Endothelial cell of umbilical vein (primary cell): ENCODE measurements around the gene PLCG2. TPM values are rescaled to one million over a fixed set of nuclear protein-coding genes. Genes with fewer than 3 reads are reported as not detected.

Source experiments
- BruUV-seq: library from RNA; stranded (reverse); fragments of 400-500 nt; replicated peaks from 2 replicates; lab custom pipeline; 2021; lab: Mats Ljungman, UMichigan
- CTCF ChIA-PET: fragments of 300-600, 350-600 bp; sonication (Branson Sonifier 250); formaldehyde crosslinking; loops from one replicate; lab custom pipeline; 2021; ENCODE audit warnings: antibody characterized with exemption, inconsistent platforms; lab: Charles Lee
- POLR2A ChIA-PET: fragments of 300-600, 350-600 bp; sonication (Branson Sonifier 250); formaldehyde crosslinking; loops from one replicate; lab custom pipeline; 2021; ENCODE audit warnings: antibody characterized with exemption, inconsistent platforms; lab: Charles Lee
- DNase-seq: peaks from one replicate; pipeline ENCODE4 v3.0.0-alpha.2; 2011; ENCODE audit warnings: low read depth, low spot score
- FAIRE-seq: peaks from 2 replicates; lab custom pipeline; 2011; peaks lifted over from hg19 to GRCh38; lab: Jason Lieb, UNC
- H2AFZ ChIP-seq: 2 replicates; pipeline ENCODE4 v1.6.0; 2012; ENCODE audit warnings: low read depth, low read length, control low read depth, inconsistent platforms
- H3K27ac ChIP-seq: 2 replicates; pipeline ENCODE4 v1.5.1; 2011; ENCODE audit warnings: low read depth, mild to moderate bottlenecking, control low read depth, low read length, moderate library complexity; ENCODE audit not compliant: insufficient read depth
- H3K27me3 ChIP-seq, 2 experiments: 2 replicates each; pipeline versions ENCODE4 v1.6.0 to v1.6.1; 2011; ENCODE audit warnings: low read length in 2 of 2, mixed read lengths in 1 of 2; ENCODE audit not compliant: control insufficient read depth in 2 of 2, insufficient read depth in 2 of 2
- H3K36me3 ChIP-seq, 2 experiments: 2 replicates in 1 of 2; 3 replicates in 1 of 2; pipeline ENCODE4 v1.5.1; 2011; ENCODE audit warnings: low read length in 2 of 2, mild to moderate bottlenecking in 1 of 2, moderate library complexity in 1 of 2; ENCODE audit not compliant: control insufficient read depth in 2 of 2, insufficient read depth in 2 of 2; ENCODE audit errors: extremely low read depth in 1 of 2
- H3K4me1 ChIP-seq: 3 replicates; pipeline ENCODE4 v1.5.1; 2011; ENCODE audit warnings: mild to moderate bottlenecking, low read length; ENCODE audit not compliant: control insufficient read depth, insufficient read depth; ENCODE audit errors: extremely low read depth
- H3K4me2 ChIP-seq: 2 replicates; pipeline ENCODE4 v1.6.1; 2011; ENCODE audit warnings: low read length, control low read depth, mixed read lengths; ENCODE audit not compliant: insufficient read depth
- H3K4me3 ChIP-seq, 3 experiments: fragments of 200-600 bp in 1 of 3; sonication (generic), shearing (Covaris generic) in 1 of 3; replicated peaks in 1 of 3; 2 replicates each; pipeline ENCODE4 v1.5.1; 2011 to 2016; ENCODE audit warnings: control low read depth in 3 of 3, low read length in 3 of 3, mild to moderate bottlenecking in 2 of 3, inconsistent platforms in 1 of 3, low read depth in 1 of 3, moderate library complexity in 1 of 3; ENCODE audit not compliant: insufficient read depth in 1 of 3
- H3K79me2 ChIP-seq: 2 replicates; pipeline ENCODE4 v1.6.0; 2012; ENCODE audit warnings: low read length, inconsistent platforms; ENCODE audit not compliant: control insufficient read depth, insufficient read depth
- H3K9ac ChIP-seq: replicated peaks from 2 replicates; pipeline ENCODE3; 2011; ENCODE audit warnings: low read length, control low read depth; ENCODE audit not compliant: insufficient read depth; ENCODE audit errors: extremely low read depth
- H3K9me1 ChIP-seq: replicated peaks from 3 replicates; pipeline ENCODE4 v1.6.0; 2011; ENCODE audit warnings: mild to moderate bottlenecking, low read length; ENCODE audit not compliant: control insufficient read depth, insufficient read depth; ENCODE audit errors: extremely low read depth
- H3K9me3 ChIP-seq: replicated peaks from 2 replicates; pipeline ENCODE4 v1.5.1; 2012; ENCODE audit warnings: low read length, inconsistent platforms; ENCODE audit not compliant: control insufficient read depth, insufficient read depth
- H4K20me1 ChIP-seq: replicated peaks from 2 replicates; pipeline ENCODE3; 2011; ENCODE audit warnings: mild to moderate bottlenecking, low read length; ENCODE audit not compliant: control insufficient read depth, insufficient read depth; ENCODE audit errors: extremely low read depth
- CTCF ChIP-seq, 2 donors: IDR thresholded peaks; 1 replicate in 1 of 2; 2 replicates in 1 of 2; pipeline ENCODE4 v1.5.1; 2011; ENCODE audit warnings: low read length in 2 of 2, mild to moderate bottlenecking in 2 of 2, moderate library complexity in 2 of 2, control low read depth in 1 of 2, inconsistent platforms in 1 of 2, low read depth in 1 of 2; ENCODE audit not compliant: insufficient read depth in 1 of 2; ENCODE audit errors: extremely low read depth in 1 of 2
- EZH2 ChIP-seq: IDR thresholded peaks from 2 replicates; pipeline ENCODE4 v1.6.1; 2012; ENCODE audit warnings: borderline replicate concordance, low read depth, mild to moderate bottlenecking, moderate library complexity, low read length, inconsistent platforms; ENCODE audit not compliant: severe bottlenecking
- FOS ChIP-seq: IDR thresholded peaks from 2 replicates; pipeline ENCODE4 v1.6.1; 2011; ENCODE audit warnings: mild to moderate bottlenecking, low read length, moderate library complexity, borderline replicate concordance; ENCODE audit not compliant: insufficient read depth
- GATA2 ChIP-seq: IDR thresholded peaks from 2 replicates; pipeline ENCODE4 v1.7.0; 2011; ENCODE audit warnings: low read depth, mild to moderate bottlenecking, moderate library complexity, mixed read lengths, low read length; ENCODE audit not compliant: insufficient read length, insufficient read depth
- JUN ChIP-seq: IDR thresholded peaks from 2 replicates; pipeline ENCODE4 v1.6.1; 2011; ENCODE audit warnings: borderline replicate concordance, low read depth; ENCODE audit not compliant: insufficient read length, insufficient read depth
- MAX ChIP-seq: IDR thresholded peaks from 2 replicates; pipeline ENCODE4 v1.6.1; 2011; ENCODE audit not compliant: insufficient read depth, insufficient read length
- MYC ChIP-seq: IDR thresholded peaks from one replicate; pipeline ENCODE4 v1.6.1; 2011; ENCODE audit warnings: mild to moderate bottlenecking, low read depth, low read length
- POLR2A ChIP-seq: IDR thresholded peaks from 2 replicates; pipeline ENCODE4 v1.6.1; 2012; ENCODE audit warnings: low read depth, mild to moderate bottlenecking, control low read depth, low read length
- POLR2AphosphoS5 ChIP-seq: IDR thresholded peaks from 2 replicates; pipeline ENCODE4 v1.6.1; 2012; ENCODE audit warnings: low read depth, mild to moderate bottlenecking, control low read depth, low read length, moderate library complexity; ENCODE audit not compliant: insufficient read depth
- dilution Hi-C: fragments of 300-500 bp; cut with MboI; formaldehyde crosslinking; loops from one replicate; pipeline ENCODE4 v1.15.0; 2019; ENCODE audit warnings: low sequenced_read_pairs; ENCODE audit not compliant: extremely low pct_ligation_motif_present
- intact Hi-C: fragments of 100-400 bp; cut with micrococcal nuclease; formaldehyde crosslinking; loops from one replicate; pipeline ENCODE4 v1.10.0; 2022
- polyA plus RNA-seq, 4 experiments: library from polyadenylated mRNA; depleted of rRNA in 3 of 4; stranded (reverse) in 3 of 4; unstranded in 1 of 4; fragments of >200 nt; gene quantifications; 2 replicates each; pipeline versions ENCODE4 v1.2.1 to v1.2.3, GENCODE V29; 2011 to 2012; ENCODE audit warnings: missing spikeins in 1 of 4
- total RNA-seq: library from RNA; stranded (reverse); gene quantifications from 2 replicates; pipeline ENCODE4 v1.2.3, GENCODE V29; 2021

PLCG2 gene
- total and polyA plus RNA-seq, 2 donors (not counting 3 experiments of a cell fraction or from before 2014, with no cell fraction given), result 10.8 to 13.6 TPM

GRCh38 chr16:81808933-81809480, 29.9 kb downstream of the PLCG2 start:
- Histone ChIP-seq H3K9ac (no peak overlapping the region), H3K9me3 (no peaks in the 10 kb centered on the region), H3K4me3 (no peak overlapping the region), H3K4me1 (no peaks in the 10 kb centered on the region), H3K27ac (no peak overlapping the region), H3K27me3 (no peaks in the 10 kb centered on the region), H3K4me2 (no peak overlapping the region), H3K36me3 (no peaks in the 10 kb centered on the region), H3K9me1 (no peaks in the 10 kb centered on the region), H2AFZ (no peak overlapping the region), H3K79me2 (no peaks in the 10 kb centered on the region), H4K20me1 (no peaks in the 10 kb centered on the region)
- DNase-seq (no peak), FAIRE-seq (no peak)
- TF ChIP-seq GATA2 (no peak), MAX (no peak), MYC (no peak), CTCF (IDR thresholded peaks at IDR 0.05; ENCODE audit: extremely low read depth in 1 of 2, insufficient read depth in 1 of 2, low read depth in 1 of 2, low read length in 2 of 2) (no peak), POLR2AphosphoS5 (no peak), POLR2A (no peak), EZH2 (no peak), FOS (no peak), JUN (no peak)
- ChIA-PET CTCF (interaction anchor here (1.0 to 1.2 kb wide), 3 partner anchors 9 to 65 kb away, joined by 3 to 5 read pairs (median 5); no protein-coding TSS in a partner anchor), POLR2A (no interaction called here)
- dilution Hi-C loops (no loop called here), intact Hi-C loops (no loop called here)
- BruUV-seq, result no TSS peak
